GM10266 (cell line): ENCODE results near the gene ACOXL.

ENCODE experiments used
- DNase-seq: peaks from one replicate; pipeline ENCODE4 v3.0.0; 2012; ENCODE audit errors: extremely low spot score
- CTCF ChIP-seq: IDR thresholded peaks from 2 replicates; pipeline ENCODE4 v1.5.1; 2012; ENCODE audit warnings: mild to moderate bottlenecking, low read depth; ENCODE audit not compliant: control insufficient read depth, insufficient read depth; ENCODE audit errors: missing control alignments

The ACOXL gene

GRCh38 chr2:111017909-111018308 lies 285.5 kb downstream of the ACOXL start:
- DNase-seq: no peak
- no peak for TF ChIP-seq CTCF

GRCh38 chr2:111019381-111019780 lies 287.0 kb downstream of the ACOXL start:
- no peak for DNase-seq
- no peak for TF ChIP-seq CTCF

GRCh38 chr2:111022633-111023032 lies 290.3 kb downstream of the ACOXL start:
- no peak for DNase-seq

GRCh38 chr2:111024496-111024895 lies 292.1 kb downstream of the ACOXL start:
- no peak for TF ChIP-seq CTCF
- DNase-seq: no peak

More at GRCh38 chr2:111022633-111023032, 290.3 kb downstream of the ACOXL start:
- no peak for TF ChIP-seq CTCF

- no peak for TF ChIP-seq CTCF
- DNase-seq: no peak
Measured at GRCh38 chr2:111025288-111025687, 292.9 kb downstream of the ACOXL start.

GRCh38 chr2:111028720-111029119 lies 296.3 kb downstream of the ACOXL start:
- no peak for DNase-seq
- peak; percentile 42 for TF ChIP-seq CTCF

- no peak for TF ChIP-seq CTCF
- no peak for DNase-seq
Measured at GRCh38 chr2:111029181-111029927, 297.0 kb downstream of the ACOXL start.
